Heart left ventricle (tissue), 16 donors: Measurements from ENCODE around the gene GNAQ. TPM values are rescaled to one million over a fixed set of nuclear protein-coding genes. Genes with fewer than 3 reads are reported as not detected.

Experiments used
- ATAC-seq, 4 donors: fragments of 200-7000 bp; cut with Tn5 transposase; one replicate each; pipeline ENCODE4 v1.9.1; 2020 to 2022; ENCODE audit warnings: moderate library complexity in 4 of 4, mild to moderate bottlenecking in 3 of 4, moderate number of reproducible peaks in 1 of 4
- DNase-seq, 5 donors: peaks; one replicate each; pipeline ENCODE4 v3.0.0-alpha.2; 2020
- H3K27ac ChIP-seq, 12 donors: fragments of 200-600 bp; sonication (generic) in 4 of 12; one replicate each; pipeline versions ENCODE4 v1.5.0 to v1.8.0; 2016 to 2022; ENCODE audit warnings: mild to moderate bottlenecking in 2 of 12
- H3K27me3 ChIP-seq, 9 donors: fragments of 200-600 bp; sonication (generic) in 2 of 9; one replicate each; pipeline versions ENCODE4 v1.5.1 to v1.8.0; 2016 to 2022; ENCODE audit warnings: mild to moderate bottlenecking in 3 of 9
- H3K36me3 ChIP-seq, 9 donors: fragments of 200-600 bp; sonication (generic) in 2 of 9; one replicate each; pipeline versions ENCODE4 v1.5.0 to v1.8.0; 2018 to 2022; ENCODE audit warnings: mild to moderate bottlenecking in 2 of 9
- H3K4me1 ChIP-seq, 12 donors: fragments of 200-600 bp; sonication (generic) in 4 of 12; one replicate each; pipeline versions ENCODE4 v1.5.0 to v1.8.0; 2016 to 2022; ENCODE audit warnings: mild to moderate bottlenecking in 3 of 12
- H3K4me3 ChIP-seq, 12 donors: fragments of 200-600 bp; sonication (generic) in 4 of 12; one replicate each; pipeline versions ENCODE4 v1.5.0 to v1.8.0; 2017 to 2022; ENCODE audit warnings: mild to moderate bottlenecking in 9 of 12, moderate library complexity in 4 of 12
- H3K9me3 ChIP-seq, 12 donors: fragments of 200-600 bp; sonication (generic) in 4 of 12; one replicate each; pipeline versions ENCODE4 v1.5.0 to v1.8.0; 2016 to 2022; ENCODE audit warnings: mild to moderate bottlenecking in 1 of 12
- CTCF ChIP-seq, 12 donors: fragments of 200-600 bp; sonication (generic) in 4 of 12; IDR thresholded peaks; one replicate each; pipeline versions ENCODE4 v1.5.0 to v1.8.0; 2018 to 2022; ENCODE audit warnings: antibody characterized with exemption in 12 of 12, mild to moderate bottlenecking in 5 of 12
- POLR2A ChIP-seq, 2 donors: fragments of 450-650 bp; IDR thresholded peaks; one replicate each; pipeline ENCODE4 v1.6.1; 2017; ENCODE audit warnings: antibody characterized with exemption in 2 of 2, mild to moderate bottlenecking in 2 of 2, moderate library complexity in 2 of 2
- WGBS, 4 donors: extraction: QIAGEN DNeasy Blood & Tissue Kit in 2 of 4; methylation state at CpG; one replicate each; pipeline versions ENCODE4 v1.1.5 to v1.1.7; 2013 to 2018; 5-methylcytosine and 5-hydroxymethylcytosine counted together
- intact Hi-C, 10 donors: fragments of 100-400 bp; cut with DNase I; formaldehyde crosslinking; loops; one replicate each; pipeline versions ENCODE4 v1.11.1 to v1.14.2; 2022
- polyA plus RNA-seq, 2 donors: library from polyadenylated mRNA; stranded (reverse); fragments of 200-250 nt; gene quantifications; one replicate each; pipeline ENCODE4 v1.2.3, GENCODE V29; 2013
- total RNA-seq, 9 donors: library from RNA; depleted of rRNA in 2 of 9; stranded (reverse); fragments of >200 nt in 2 of 9; fragmentation: NEBNext Ultra II Directional in 3 of 9; extraction: Animal tissue kit (Norgen Biotek cat#: 25700) in 3 of 9; gene quantifications; one replicate each; pipeline versions ENCODE4 v1.1.0 to v1.2.4, GENCODE V29; 2016 to 2023
- donor health status: ischemic (EF 13 %, LVEDD 7.1; RV severe dilation, severe dysfunction).
- donor health status: healthy with polysubstance abuse.
- donor health status: DM: no; HTN: yes; CAD: no.
- donor health status: DM: no; HTN: no; CAD: no.
- donor health status: ischemic (EF 25% LVEDD 6.9; RV normal size, moderate dysfunction).
- donor health status: ischemic (EF 25% LVEDD 5.7; RV mildly dilated, moderate dysfunction).
- donor health status: healthy.
- donor health status: DM: yes; HTN: yes; CAD: no.
- donor health status: ischemic (EF 35%, LVEDD 5.7; RV mildly dilated, moderate dysfunction).
- donor health status: nonischemic (EF 11% LVEDD 7.7; RV severe dilation, severe dysfunction).
- donor health status: DM: yes; HTN: yes; CAD: no.
- donor health status: PGD.
- donor health status: ischemic (EF 29% LVEDD 5.4; RV normal size, mild dysfunction).
- donor health status: nonischemic (EF 23%, LVEDD 6.1; RV moderate dilation, normal function).

GNAQ gene
- total and polyA plus RNA-seq, 11 donors, result 4.8 to 34.1 (median 11.3) TPM

GRCh38 chr9:77805810-77806209 lies 225.8 kb downstream of the GNAQ start:
- DNase-seq (no peak), ATAC-seq (no peak)
- Histone ChIP-seq H3K4me3 (no peak overlapping the region), H3K36me3 (peaks cover 0 to 11% (median 0%) of the 10 kb centered on the region in 9 donors), H3K4me1 (peaks cover 0 to 32% (median 6%) of the 10 kb centered on the region in 12 donors), H3K9me3 (no peaks in the 10 kb centered on the region), H3K27ac (no peak overlapping the region), H3K27me3 (no peaks in the 10 kb centered on the region)
- intact Hi-C loops, result no loop called here
- TF ChIP-seq CTCF (IDR thresholded peaks at IDR 0.05), result no peak
- TF ChIP-seq POLR2A (IDR thresholded peaks at IDR 0.05), result no peak
- WGBS, 4 donors, result 80 to 93% (median 82%) methylated on average over 2 of the region's 2 CpGs

GRCh38 chr9:77803423-77803822 lies 228.2 kb downstream of the GNAQ start:
- 88 to 98% (median 95%) methylated on average over 1 of the region's 1 CpG for WGBS, 4 donors
- intact Hi-C loops, result no loop called here

GRCh38 chr9:77802515-77803293 lies 228.9 kb downstream of the GNAQ start:
- Histone ChIP-seq H3K4me3 (no peak overlapping the region), H3K9me3 (no peaks in the 10 kb centered on the region), H3K4me1 (peaks cover 0 to 29% (median 2%) of the 10 kb centered on the region in 12 donors), H3K36me3 (peaks cover 0 to 6% (median 0%) of the 10 kb centered on the region in 9 donors), H3K27me3 (no peaks in the 10 kb centered on the region), H3K27ac (no peak overlapping the region)
- intact Hi-C loops, result no loop called here
- 89 to 94% (median 92%) methylated on average over 7 of the region's 7 CpGs for WGBS, 4 donors
- DNase-seq (no peak), ATAC-seq (no peak)
- no peak for TF ChIP-seq CTCF (IDR thresholded peaks at IDR 0.05)
- TF ChIP-seq POLR2A (IDR thresholded peaks at IDR 0.05), result no peak

More at GRCh38 chr9:77803423-77803822, 228.2 kb downstream of the GNAQ start:
- H3K27me3 ChIP-seq, result no peaks in the 10 kb centered on the region
- H3K9me3 ChIP-seq, result no peaks in the 10 kb centered on the region
- peaks cover 0 to 6% (median 0%) of the 10 kb centered on the region in 9 donors for H3K36me3 ChIP-seq
- no peak for TF ChIP-seq POLR2A (IDR thresholded peaks at IDR 0.05)
- TF ChIP-seq CTCF (IDR thresholded peaks at IDR 0.05), result no peak
- no peak overlapping the region for H3K4me3 ChIP-seq
- no peak for ATAC-seq
- peaks cover 0 to 32% (median 6%) of the 10 kb centered on the region in 12 donors for H3K4me1 ChIP-seq
- no peak for DNase-seq
- H3K27ac ChIP-seq, result no peak overlapping the region

GRCh38 chr9:77802064-77802463 lies 229.5 kb downstream of the GNAQ start:
- WGBS, 4 donors, result 96 to 99% (median 97%) methylated on average over 3 of the region's 3 CpGs
- DNase-seq (no peak), ATAC-seq (no peak)
- Histone ChIP-seq H3K36me3 (peaks cover 0 to 11% (median 2%) of the 10 kb centered on the region in 9 donors), H3K9me3 (no peaks in the 10 kb centered on the region), H3K27ac (no peak overlapping the region), H3K4me3 (no peak overlapping the region), H3K27me3 (no peaks in the 10 kb centered on the region), H3K4me1 (peaks cover 0 to 22% (median 0%) of the 10 kb centered on the region in 12 donors)
- TF ChIP-seq POLR2A (IDR thresholded peaks at IDR 0.05) (no peak), CTCF (IDR thresholded peaks at IDR 0.05) (no peak)
- intact Hi-C loops, result no loop called here
